Lower lobe of right lung (tissue), 2 donors: ENCODE results near the gene PLS1. TPM values are rescaled to one million over a fixed set of nuclear protein-coding genes. Genes with fewer than 3 reads are reported as not detected.
"Not testable (repeated sequence)": the region's sequence is repeated elsewhere in the genome, so short reads cannot be mapped to it uniquely, and the experiment has no call there.

Experiments
- ATAC-seq, 2 donors: fragments of 200-7000 bp; cut with Tn5 transposase; one replicate each; pipeline ENCODE4 v1.9.1; 2020 to 2022; ENCODE audit warnings: mild to moderate bottlenecking in 2 of 2, moderate library complexity in 2 of 2
- DNase-seq: peaks from one replicate; pipeline ENCODE4 v3.0.0-alpha.2; 2020
- H3K27ac ChIP-seq: fragments of 200-600 bp; one replicate; pipeline ENCODE4 v1.8.0; 2022
- H3K27me3 ChIP-seq: fragments of 200-600 bp; one replicate; pipeline ENCODE4 v1.8.0; 2022; ENCODE audit warnings: low read depth
- H3K36me3 ChIP-seq: fragments of 200-600 bp; one replicate; pipeline ENCODE4 v1.8.0; 2022; ENCODE audit warnings: mild to moderate bottlenecking
- H3K4me1 ChIP-seq: fragments of 200-600 bp; one replicate; pipeline ENCODE4 v1.8.0; 2022
- H3K4me3 ChIP-seq: fragments of 200-600 bp; one replicate; pipeline ENCODE4 v1.8.0; 2022; ENCODE audit warnings: mild to moderate bottlenecking
- H3K9me3 ChIP-seq: fragments of 200-600 bp; one replicate; pipeline ENCODE4 v1.8.0; 2022
- CTCF ChIP-seq: fragments of 200-600 bp; IDR thresholded peaks from one replicate; pipeline ENCODE4 v1.8.0; 2022; ENCODE audit warnings: antibody characterized with exemption, mild to moderate bottlenecking
- intact Hi-C: fragments of 100-400 bp; cut with DNase I; formaldehyde crosslinking; loops from one replicate; pipeline ENCODE4 v1.11.0; 2022
- total RNA-seq: library from RNA; stranded (reverse); fragmentation: NEBNext Ultra II Directional; extraction: Animal tissue kit (Norgen Biotek cat#: 25700); gene quantifications from one replicate; pipeline ENCODE4 v1.2.1, GENCODE V29; 2021
- donor health status: DM: no; HTN: yes; CAD: no; lungs with severe emphysema.

The PLS1 gene
- total RNA-seq, 1 donor from 2014 or later: 23.9 TPM

DNA sequence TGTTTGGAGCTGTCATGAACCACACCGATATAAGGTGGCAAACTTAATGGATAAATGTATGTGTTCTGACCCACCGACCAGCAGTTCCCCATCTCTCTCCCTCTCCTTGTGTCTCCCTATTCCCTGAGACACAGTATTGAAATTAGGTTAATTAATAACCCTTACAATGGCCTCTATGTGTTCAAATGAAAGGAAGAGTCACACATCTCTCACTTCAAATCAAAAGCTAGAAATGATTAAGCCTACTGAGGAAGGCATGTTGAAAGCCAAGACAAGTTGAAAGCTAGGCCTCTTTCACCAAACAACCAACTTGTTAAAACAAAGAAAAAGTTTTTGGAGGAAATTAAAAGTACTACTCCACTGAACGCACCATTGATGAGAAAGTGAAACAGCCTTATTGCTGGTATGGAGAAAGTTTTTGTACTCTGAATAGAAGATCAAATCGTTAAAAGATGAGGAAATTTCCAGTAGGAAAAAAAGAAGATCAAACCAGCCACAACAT is 32.6 kb upstream of the PLS1 start:
- H3K9me3 ChIP-seq: no peaks in the 10 kb centered on the region
- peaks cover 74% of the 10 kb centered on the region for H3K36me3 ChIP-seq
- no peak for TF ChIP-seq CTCF
- ATAC-seq: no peak
- intact Hi-C loops: no loop called here
- no peak for DNase-seq
- no peak overlapping the region for H3K27ac ChIP-seq
- no peaks in the 10 kb centered on the region for H3K27me3 ChIP-seq
- H3K4me3 ChIP-seq: no peak overlapping the region
- H3K4me1 ChIP-seq: no peaks in the 10 kb centered on the region

DNA sequence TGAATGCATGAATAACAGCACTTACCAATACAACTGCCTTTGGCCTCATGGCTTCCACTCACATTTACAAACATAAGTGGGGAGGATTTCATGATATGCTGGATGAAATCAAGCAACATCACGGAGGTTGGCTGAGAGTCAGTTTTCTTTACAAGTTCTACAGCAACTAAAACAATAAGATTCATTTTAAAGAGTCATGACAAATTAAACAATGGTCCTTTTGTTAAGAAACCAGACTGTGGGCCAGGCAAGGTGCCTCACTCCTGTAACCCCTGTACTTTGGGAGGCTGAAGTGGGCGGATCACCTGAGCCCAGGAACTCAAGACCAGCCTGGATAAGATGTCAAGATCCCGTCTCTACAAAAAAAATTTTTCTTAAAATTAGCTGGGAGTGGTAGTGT is 30.1 kb upstream of the PLS1 start:
- intact Hi-C loops: no loop called here
- TF ChIP-seq CTCF: no peak
- no peak for ATAC-seq
- Histone ChIP-seq H3K4me1 (no peaks in the 10 kb centered on the region), H3K27ac (no peak overlapping the region), H3K4me3 (no peak overlapping the region), H3K36me3 (peaks cover 56% of the 10 kb centered on the region), H3K9me3 (no peaks in the 10 kb centered on the region), H3K27me3 (no peaks in the 10 kb centered on the region)
- DNase-seq: no peak

DNA sequence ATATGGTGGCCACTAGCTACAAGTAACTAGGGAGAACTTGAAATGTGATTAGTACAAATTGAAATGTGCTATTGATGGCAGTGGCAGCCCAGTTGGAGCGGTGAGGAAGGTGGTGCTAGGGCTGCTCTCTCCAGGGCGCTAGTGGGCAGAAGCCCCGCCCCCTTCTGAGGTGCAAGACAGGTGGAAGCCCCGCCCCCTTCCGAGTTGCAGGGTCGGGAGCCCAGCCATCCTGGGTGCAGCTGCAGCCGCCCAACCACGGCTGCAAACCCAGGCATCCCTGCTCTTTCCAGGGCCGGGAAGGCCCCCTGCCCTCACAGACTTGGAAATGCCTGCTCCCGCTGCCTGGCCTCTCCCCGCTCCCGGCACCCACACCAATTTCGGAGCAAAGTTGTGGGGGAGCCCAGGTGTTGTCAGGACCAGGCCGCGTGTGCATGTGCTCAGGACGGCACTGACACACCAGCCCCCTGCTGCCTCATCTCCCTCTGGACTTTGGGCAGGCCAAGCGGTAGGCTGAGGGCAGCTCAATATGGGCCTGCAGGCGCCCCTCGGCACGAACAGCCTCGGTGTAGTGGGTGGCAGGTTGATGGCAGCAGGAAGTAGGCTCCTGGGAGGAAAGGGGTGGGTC is 27.7 kb upstream of the PLS1 start:
- H3K4me3 ChIP-seq: no peak overlapping the region
- no peaks in the 10 kb centered on the region for H3K27me3 ChIP-seq
- ATAC-seq: no peak
- peaks cover 33% of the 10 kb centered on the region for H3K36me3 ChIP-seq
- H3K4me1 ChIP-seq: no peaks in the 10 kb centered on the region
- no peak for TF ChIP-seq CTCF
- H3K9me3 ChIP-seq: no peaks in the 10 kb centered on the region
- intact Hi-C loops: no loop called here
- H3K27ac ChIP-seq: no peak overlapping the region
- DNase-seq: no peak

GRCh38 chr3:142569422-142569821 is 26.8 kb upstream of the PLS1 start:
- H3K4me3 ChIP-seq, H3K9me3 ChIP-seq, DNase-seq, H3K4me1 ChIP-seq, H3K27ac ChIP-seq, H3K27me3 ChIP-seq, intact Hi-C loops, ATAC-seq: not testable (repeated sequence)
- H3K36me3 ChIP-seq: peaks cover 24% of the 10 kb centered on the region

DNA sequence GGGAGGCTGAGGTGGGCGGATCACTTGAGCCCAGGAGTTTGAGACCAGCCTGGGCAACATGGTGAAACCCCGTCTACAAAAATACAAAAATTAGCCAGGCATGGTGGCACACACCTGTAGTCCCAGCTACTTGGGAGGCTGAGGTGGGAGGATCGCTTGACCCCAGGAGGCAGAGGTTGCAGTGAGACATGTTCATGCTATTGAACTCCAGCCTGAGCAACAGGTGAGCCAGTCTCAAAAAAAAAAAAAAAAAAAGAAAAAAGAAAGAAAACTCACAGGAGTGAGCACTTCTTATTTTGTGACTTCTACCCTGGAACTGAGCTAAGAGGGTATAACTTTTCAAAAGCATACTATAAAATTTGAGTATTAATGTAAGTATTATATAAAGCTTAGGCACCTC is 22.0 kb upstream of the PLS1 start:
- DNase-seq, H3K27ac ChIP-seq, H3K36me3 ChIP-seq, ATAC-seq, H3K27me3 ChIP-seq, intact Hi-C loops, H3K4me3 ChIP-seq, H3K9me3 ChIP-seq: not testable (repeated sequence)
- H3K4me1 ChIP-seq: peaks cover 16% of the 10 kb centered on the region

- Histone ChIP-seq H3K4me1 (peaks cover 20% of the 10 kb centered on the region), H3K4me3 (no peak overlapping the region), H3K27me3 (no peaks in the 10 kb centered on the region), H3K27ac (no peak overlapping the region), H3K9me3 (no peaks in the 10 kb centered on the region), H3K36me3 (peaks cover 6% of the 10 kb centered on the region)
- no peak for ATAC-seq
- TF ChIP-seq CTCF: no peak
- intact Hi-C loops: no loop called here
- no peak for DNase-seq
Measured at GRCh38 chr3:142574665-142575064, 21.5 kb upstream of the PLS1 start.
